HG02840 (cell line): Measurements from ENCODE around the gene NRM.
"Not testable (repeated sequence)": the region's sequence is repeated elsewhere in the genome, so short reads cannot be mapped to it uniquely, and the experiment has no call there.

Experiments used
- ATAC-seq: cut with Tn5 transposase; IDR thresholded peaks from one replicate; pipeline ENCODE4 v1.9.1; 2021; ENCODE audit warnings: mild to moderate bottlenecking, moderate library complexity, moderate number of reproducible peaks; ENCODE audit not compliant: unreplicated experiment, low FRiP score

Gene NRM

GRCh38 chr6:30720738-30721197 is 30.0 kb upstream of the NRM start:
- no peak for ATAC-seq

- no peak for ATAC-seq
These were observed 29.3 kb upstream of the NRM start, which contains the start of gene TUBB for GRCh38 chr6:30719791-30720737. TUBB (plus strand) TSS chr6:30720352; CDS start chr6:30720507, 155 bp downstream.

GRCh38 chr6:30719356-30719755 is 28.6 kb upstream of the NRM start:
- no peak for ATAC-seq

- ATAC-seq, result not testable (repeated sequence)
These were observed 27.3 kb upstream of the NRM start for GRCh38 chr6:30717845-30718720.

GRCh38 chr6:30717129-30717844 is 26.5 kb upstream of the NRM start, which contains the start of gene MDC1:
MDC1 (minus strand) TSS chr6:30717281; CDS start chr6:30715175, 2,106 bp downstream.
- ATAC-seq, result peak; percentile 64

- no peak for ATAC-seq
These were observed 26.0 kb upstream of the NRM start for GRCh38 chr6:30716879-30717128.

GRCh38 chr6:30714263-30714662 is 23.5 kb upstream of the NRM start:
- ATAC-seq, result no peak

- no peak for ATAC-seq
These were observed 21.7 kb upstream of the NRM start for GRCh38 chr6:30712441-30712945.

- no peak for ATAC-seq
These were observed 21.1 kb upstream of the NRM start for GRCh38 chr6:30711758-30712380.

GRCh38 chr6:30709101-30709868 is 18.5 kb upstream of the NRM start:
- no peak for ATAC-seq

- no peak for ATAC-seq
These were observed 16.6 kb upstream of the NRM start for GRCh38 chr6:30707281-30707850.

GRCh38 chr6:30705620-30706019 is 14.8 kb upstream of the NRM start:
- no peak for ATAC-seq

- ATAC-seq, result no peak
These were observed 13.0 kb upstream of the NRM start for GRCh38 chr6:30703821-30704220.

GRCh38 chr6:30703011-30703410 is 12.2 kb upstream of the NRM start:
- no peak for ATAC-seq

GRCh38 chr6:30700340-30700739 is 9.6 kb upstream of the NRM start:
- no peak for ATAC-seq

- no peak for ATAC-seq
These were observed 5.6 kb upstream of the NRM start for GRCh38 chr6:30696432-30696831.

GRCh38 chr6:30691208-30691847 is 544 bp upstream of the NRM start:
- no peak for ATAC-seq

- ATAC-seq, result no peak
These were observed 799 bp downstream of the NRM start for GRCh38 chr6:30689985-30690384.
